Uterus (tissue), 4 donors: ENCODE data around the gene NEDD4L. TPM values are rescaled to one million over a fixed set of nuclear protein-coding genes. Genes with fewer than 3 reads are reported as not detected.

Experiments used
- DNase-seq, 2 donors: peaks; one replicate each; pipeline ENCODE4 v3.0.0-alpha.2; 2019 to 2020
- H3K27ac ChIP-seq, 2 donors: fragments of 200-600 bp; sonication (generic); 1 replicate in 1 of 2; 2 replicates in 1 of 2; pipeline ENCODE4 v1.5.1; 2016 to 2018
- H3K27me3 ChIP-seq, 2 donors: fragments of 200-600 bp; sonication (generic); one replicate each; pipeline ENCODE4 v1.5.1; 2018 to 2019; ENCODE audit warnings: control low read depth in 1 of 2
- H3K36me3 ChIP-seq, 2 donors: fragments of 200-600 bp; sonication (generic); one replicate each; pipeline ENCODE4 v1.5.1; 2019; ENCODE audit warnings: control low read depth in 1 of 2
- H3K4me1 ChIP-seq, 2 donors: fragments of 200-600 bp; sonication (generic); one replicate each; pipeline ENCODE4 v1.5.1; 2018 to 2019; ENCODE audit warnings: control low read depth in 1 of 2
- H3K4me3 ChIP-seq, 2 donors: fragments of 200-600 bp; sonication (generic); 1 replicate in 1 of 2; 2 replicates in 1 of 2; pipeline ENCODE4 v1.5.1; 2018 to 2019; ENCODE audit warnings: mild to moderate bottlenecking in 1 of 2
- H3K9me3 ChIP-seq, 2 donors: fragments of 200-600 bp; sonication (generic); one replicate each; pipeline ENCODE4 v1.5.1; 2019; ENCODE audit warnings: control low read depth in 1 of 2
- CTCF ChIP-seq, 4 experiments: fragments of 200-600 bp in 2 of 4; fragments of 450-650 bp in 2 of 4; sonication (generic) in 2 of 4; IDR thresholded peaks; one replicate each; pipeline ENCODE4 v1.5.1; 2016 to 2019; ENCODE audit warnings: antibody characterized with exemption in 4 of 4, mild to moderate bottlenecking in 2 of 4, moderate library complexity in 1 of 4
- POLR2A ChIP-seq, 2 donors: fragments of 450-650 bp; IDR thresholded peaks; one replicate each; pipeline ENCODE4 v1.6.1; 2016; ENCODE audit warnings: antibody characterized with exemption in 2 of 2, mild to moderate bottlenecking in 1 of 2, moderate library complexity in 1 of 2
- intact Hi-C: fragments of 100-400 bp; cut with DNase I; formaldehyde crosslinking; loops from one replicate; pipeline ENCODE4 v1.15.1; 2023; ENCODE audit warnings: low total_unique reads
- total RNA-seq, 4 donors: library from RNA; depleted of rRNA in 3 of 4; stranded (reverse); fragments of >200 nt in 3 of 4; gene quantifications; one replicate each; pipeline versions ENCODE4 v1.1.0 to v1.2.4, GENCODE V29; 2014 to 2023
- donor health status: DM: yes; HTN: yes; CAD: no.

NEDD4L gene
- total RNA-seq, 4 donors from 2014 or later: 6.2 to 45.9 (median 32.3) TPM

DNA sequence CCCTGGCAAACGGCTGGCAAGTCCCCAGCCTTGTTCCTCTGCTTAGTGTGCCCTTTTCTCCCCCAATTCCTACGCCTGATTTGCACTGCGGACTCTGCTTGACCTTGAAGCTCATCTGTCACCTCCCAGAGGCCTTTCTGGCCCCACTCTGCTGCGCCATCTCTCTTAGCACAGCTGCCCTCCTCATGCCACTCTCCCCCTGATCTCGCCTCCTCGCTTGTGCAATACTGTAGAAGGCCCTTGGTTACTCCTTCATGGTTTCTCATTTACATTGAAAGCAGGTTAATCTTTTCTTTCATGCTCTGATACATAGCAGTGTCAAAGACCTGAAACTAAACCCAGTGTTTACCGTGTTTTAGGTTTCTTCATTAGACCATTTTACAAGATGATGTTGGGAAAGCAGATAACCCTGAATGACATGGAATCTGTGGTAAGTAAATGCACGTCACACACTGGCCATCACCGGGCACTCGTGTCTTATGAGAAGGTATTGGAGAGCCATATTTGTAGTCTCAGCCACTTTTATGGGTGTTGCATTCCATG is 326.1 kb downstream of the NEDD4L start:
- TF ChIP-seq POLR2A (IDR thresholded peaks at IDR 0.05) (no peak), CTCF (IDR thresholded peaks at IDR 0.05) (no peak)
- no peak overlapping the region for H3K27ac ChIP-seq
- H3K36me3 ChIP-seq: no peaks in the 10 kb centered on the region
- H3K4me3 ChIP-seq: no peak overlapping the region
- intact Hi-C loops: no loop called here
- DNase-seq: no peak
- H3K27me3 ChIP-seq: no peaks in the 10 kb centered on the region
- no peaks in the 10 kb centered on the region for H3K9me3 ChIP-seq
- no peaks in the 10 kb centered on the region for H3K4me1 ChIP-seq

GRCh38 chr18:58370612-58371011 is 326.6 kb downstream of the NEDD4L start:
- no peak overlapping the region for H3K4me3 ChIP-seq
- TF ChIP-seq CTCF (IDR thresholded peaks at IDR 0.05) (no peak), POLR2A (IDR thresholded peaks at IDR 0.05) (no peak)
- H3K27me3 ChIP-seq: no peaks in the 10 kb centered on the region
- no peak overlapping the region for H3K27ac ChIP-seq
- intact Hi-C loops: no loop called here
- no peak for DNase-seq
- no peaks in the 10 kb centered on the region for H3K9me3 ChIP-seq
- no peaks in the 10 kb centered on the region for H3K36me3 ChIP-seq
- H3K4me1 ChIP-seq: no peaks in the 10 kb centered on the region

DNA sequence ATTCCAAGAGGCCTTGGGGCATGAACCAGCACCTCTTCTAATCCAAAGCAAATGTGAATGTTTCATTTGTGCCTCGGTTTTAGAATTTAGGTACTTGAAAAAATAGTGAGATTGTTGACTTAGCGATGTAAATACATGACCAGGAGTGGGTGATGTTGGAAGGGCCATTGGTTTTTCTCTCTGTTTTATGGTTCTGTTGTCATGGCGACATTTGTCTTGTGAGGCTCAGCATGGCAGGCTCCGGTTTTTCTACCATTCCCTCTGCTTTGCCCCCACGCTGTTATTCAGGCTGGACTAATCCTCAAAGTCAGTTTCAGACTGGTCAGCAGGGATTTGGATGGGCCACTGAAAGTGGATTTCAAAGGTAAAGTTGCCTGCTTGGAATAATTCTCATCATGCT is 329.5 kb downstream of the NEDD4L start:
- Histone ChIP-seq H3K4me3 (no peak overlapping the region), H3K27ac (no peak overlapping the region), H3K27me3 (no peaks in the 10 kb centered on the region), H3K9me3 (no peaks in the 10 kb centered on the region), H3K36me3 (no peaks in the 10 kb centered on the region), H3K4me1 (no peaks in the 10 kb centered on the region)
- TF ChIP-seq POLR2A (IDR thresholded peaks at IDR 0.05): no peak
- no peak for TF ChIP-seq CTCF (IDR thresholded peaks at IDR 0.05)
- DNase-seq: no peak
- intact Hi-C loops: no loop called here

DNA sequence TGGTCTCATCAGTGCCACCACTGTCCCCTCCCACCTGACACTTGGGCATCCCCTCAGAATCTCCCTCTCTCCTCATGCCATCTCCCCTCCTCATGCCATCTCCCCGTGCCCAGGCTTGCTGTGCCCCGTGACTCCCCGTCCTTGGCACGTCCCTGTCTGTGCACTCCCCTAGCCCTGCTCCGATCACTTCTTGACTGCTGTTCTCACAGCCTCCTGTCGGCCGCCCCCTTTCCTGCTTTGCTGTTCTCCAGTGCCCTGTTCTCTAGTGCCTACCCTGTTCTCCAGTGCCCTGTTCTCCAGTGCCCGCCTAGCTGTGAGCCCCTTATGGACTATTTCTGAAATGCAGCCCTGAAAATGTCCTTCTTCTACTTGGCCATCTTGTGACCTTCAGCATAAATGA is 331.0 kb downstream of the NEDD4L start:
- intact Hi-C loops: no loop called here

More for the DNA sequence above, 331.0 kb downstream of the NEDD4L start:
- H3K9me3 ChIP-seq: no peaks in the 10 kb centered on the region
- H3K27ac ChIP-seq: no peak overlapping the region
- no peak for DNase-seq
- no peaks in the 10 kb centered on the region for H3K36me3 ChIP-seq
- no peaks in the 10 kb centered on the region for H3K27me3 ChIP-seq
- no peak for TF ChIP-seq CTCF (IDR thresholded peaks at IDR 0.05)
- no peak for TF ChIP-seq POLR2A (IDR thresholded peaks at IDR 0.05)
- H3K4me3 ChIP-seq: no peak overlapping the region
- no peaks in the 10 kb centered on the region for H3K4me1 ChIP-seq
